ENCODE data around the gene MYH10.

MYH10 gene

DNA sequence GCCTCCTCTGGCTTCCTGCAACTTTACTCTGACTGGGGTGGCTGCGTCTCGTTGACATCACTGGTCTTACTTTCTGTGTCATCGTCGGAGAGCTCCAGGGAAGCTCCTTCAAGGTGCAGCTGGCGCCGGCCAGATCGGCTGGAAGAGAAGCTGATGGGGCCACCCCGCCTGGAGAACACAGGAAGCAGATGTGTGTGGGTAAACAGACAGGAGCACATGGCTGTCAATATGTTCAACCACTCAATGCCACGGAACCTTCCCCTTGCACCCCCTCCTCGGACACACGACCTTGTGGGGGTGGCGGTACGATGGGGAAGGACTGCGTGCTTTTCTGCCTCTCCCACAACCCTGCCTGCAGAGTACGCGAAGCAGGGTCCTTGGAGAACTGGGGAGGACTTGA is 154.7 kb downstream of the MYH10 start:
- no peak for DNase-seq (ENCODE audit: low read depth in 1 of 2, low spot score in 1 of 2)

DNA sequence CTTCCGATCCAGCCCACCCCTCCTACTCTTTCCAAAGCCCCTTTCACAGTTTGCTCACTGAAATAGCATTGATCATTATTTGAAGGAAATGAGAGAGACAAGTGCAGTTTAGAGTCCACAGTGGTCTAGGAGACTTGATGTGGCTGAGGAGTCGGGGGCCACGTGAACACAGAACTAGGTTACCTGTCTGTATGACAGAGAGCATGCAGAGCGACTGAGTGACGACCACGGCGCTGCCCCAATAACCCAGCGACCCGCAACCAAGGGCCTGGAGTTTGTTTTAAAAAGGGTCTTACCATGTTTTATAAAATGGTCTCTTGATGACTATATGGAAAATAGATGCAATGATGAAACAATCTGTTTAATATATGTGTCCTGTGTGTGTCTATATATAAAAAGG is 155.3 kb downstream of the MYH10 start:
- no peak for DNase-seq (ENCODE audit: low read depth in 1 of 2, low spot score in 1 of 2)

DNA sequence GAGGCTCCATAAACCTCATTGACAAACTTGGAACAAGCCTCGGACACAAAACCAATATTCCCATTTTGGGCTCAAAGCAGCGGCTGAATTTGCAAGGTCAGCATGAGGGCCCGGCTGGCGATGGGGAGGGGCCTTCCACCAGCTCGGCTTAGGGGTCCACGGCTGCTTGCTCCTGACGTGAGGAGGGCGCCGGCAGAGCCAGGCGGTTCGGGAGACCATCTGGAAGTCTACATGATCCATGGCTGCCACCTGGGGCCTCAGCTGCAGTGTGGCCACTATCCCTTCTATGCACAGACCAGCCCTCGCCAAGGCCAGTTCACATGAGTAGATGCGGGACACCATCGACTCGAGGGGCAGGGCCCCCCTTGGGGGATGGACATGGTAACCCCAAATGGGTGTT is 155.7 kb downstream of the MYH10 start:
- no peak for DNase-seq (ENCODE audit: low read depth in 1 of 2, low spot score in 1 of 2)

DNA sequence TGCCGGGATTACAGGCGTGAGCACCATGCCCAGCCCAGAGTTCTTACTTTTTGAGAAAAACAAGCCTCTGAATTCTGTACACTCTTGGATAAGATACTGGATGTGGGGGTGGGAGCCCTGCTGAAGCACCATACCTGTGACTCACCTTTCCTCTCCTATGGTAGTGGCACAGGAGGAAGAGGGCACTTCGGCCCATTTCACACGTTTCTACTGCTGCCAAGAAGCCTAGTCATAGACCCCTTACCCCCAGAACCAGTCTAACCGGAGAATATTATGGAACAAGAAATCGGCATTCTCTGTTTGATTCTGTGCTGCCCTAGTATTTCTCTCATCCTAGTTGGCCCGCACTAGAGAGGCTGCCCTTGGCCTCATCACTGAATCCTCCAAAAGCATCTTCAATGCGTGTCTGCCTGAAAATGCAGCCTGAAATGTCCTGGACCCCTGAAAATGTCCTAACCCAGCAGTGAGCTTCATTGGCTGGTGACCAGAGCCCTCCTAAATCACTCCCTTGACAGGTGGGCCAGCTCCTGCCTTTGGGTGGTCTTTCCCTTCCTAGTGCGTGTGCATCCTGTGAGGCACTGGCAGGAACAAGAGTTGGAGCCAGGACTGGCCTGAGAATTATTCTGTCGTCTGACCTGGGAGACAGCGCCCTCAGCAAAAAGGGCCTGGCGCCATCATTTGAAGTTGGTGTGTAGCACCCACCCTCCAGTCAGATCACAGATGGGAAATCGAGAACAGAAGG is 156.9 kb downstream of the MYH10 start:
- DNase-seq (ENCODE audit: low read depth in 1 of 2, low spot score in 1 of 2), result no peak

DNA sequence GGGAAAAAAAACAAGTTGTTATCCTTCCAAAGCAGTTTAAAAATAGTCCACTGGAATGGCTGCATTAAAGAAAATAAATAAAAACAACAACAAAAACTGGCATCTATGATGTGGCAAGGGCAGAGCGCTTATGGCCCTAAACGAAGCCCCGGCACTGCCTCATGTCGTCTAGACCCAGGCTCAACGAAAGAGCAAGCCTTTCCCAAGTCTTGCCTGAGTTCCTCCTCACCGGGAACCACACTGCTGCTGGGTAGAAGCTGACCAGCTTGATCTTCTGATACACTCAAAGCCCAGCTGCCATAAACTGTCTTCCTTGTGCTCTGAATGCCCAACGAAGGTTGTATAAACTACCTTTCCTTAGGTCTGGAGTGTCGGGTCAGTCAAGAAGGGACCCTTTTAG is 157.9 kb downstream of the MYH10 start:
- DNase-seq (ENCODE audit: low read depth in 1 of 2, low spot score in 1 of 2), result no peak

DNA sequence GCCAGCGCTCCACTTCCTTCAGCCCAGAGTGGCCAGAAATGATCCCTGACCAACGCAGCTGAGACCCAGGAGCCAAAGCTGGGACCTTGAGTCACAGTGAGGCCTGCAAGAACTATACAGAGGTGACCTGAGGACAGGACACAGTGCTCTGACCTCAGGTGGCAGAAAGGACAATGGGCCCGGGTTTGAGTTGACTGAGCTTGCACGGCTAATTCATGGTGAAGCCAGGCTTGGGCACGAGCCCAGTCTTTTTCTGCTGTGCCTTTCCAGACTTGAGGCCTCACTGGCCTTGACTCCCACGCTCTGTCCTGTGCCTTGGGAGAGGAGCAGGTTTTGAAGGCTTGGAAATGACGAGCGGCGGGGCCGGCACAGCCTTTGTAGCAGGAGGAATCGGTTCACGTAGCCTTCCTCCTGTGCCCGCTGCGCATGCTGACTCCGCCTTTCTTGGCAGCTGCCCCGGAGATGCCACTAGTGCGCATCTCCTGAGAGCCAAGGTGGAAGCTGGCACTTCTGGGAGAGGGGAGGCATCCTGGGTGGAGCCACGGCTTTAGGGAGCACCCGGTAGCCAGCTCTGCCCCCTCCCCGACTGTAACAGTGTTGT is 160.0 kb downstream of the MYH10 start:
- no peak for DNase-seq (ENCODE audit: low read depth in 1 of 2, low spot score in 1 of 2)

DNA sequence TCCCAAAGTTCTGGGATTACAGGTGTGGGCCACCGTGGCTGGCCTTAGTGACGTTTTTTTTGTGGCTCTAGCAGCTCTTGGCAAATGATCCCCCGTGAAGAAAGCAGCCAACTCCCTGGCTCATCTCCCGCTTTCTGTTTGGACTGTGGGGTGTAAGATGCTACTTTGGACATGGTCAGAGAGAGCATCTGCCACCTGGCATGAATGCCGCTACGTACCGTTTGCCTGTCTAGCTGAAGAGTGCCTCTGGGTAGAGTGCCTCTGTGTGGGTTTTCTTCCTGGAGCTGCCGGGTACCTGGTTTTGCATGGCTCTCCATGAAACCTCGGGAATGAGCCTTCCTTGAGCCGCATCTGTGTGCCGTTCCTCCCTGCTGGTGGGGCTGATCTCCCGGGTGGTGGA is 160.6 kb downstream of the MYH10 start:
- no peak for DNase-seq (ENCODE audit: low read depth in 1 of 2, low spot score in 1 of 2)

DNA sequence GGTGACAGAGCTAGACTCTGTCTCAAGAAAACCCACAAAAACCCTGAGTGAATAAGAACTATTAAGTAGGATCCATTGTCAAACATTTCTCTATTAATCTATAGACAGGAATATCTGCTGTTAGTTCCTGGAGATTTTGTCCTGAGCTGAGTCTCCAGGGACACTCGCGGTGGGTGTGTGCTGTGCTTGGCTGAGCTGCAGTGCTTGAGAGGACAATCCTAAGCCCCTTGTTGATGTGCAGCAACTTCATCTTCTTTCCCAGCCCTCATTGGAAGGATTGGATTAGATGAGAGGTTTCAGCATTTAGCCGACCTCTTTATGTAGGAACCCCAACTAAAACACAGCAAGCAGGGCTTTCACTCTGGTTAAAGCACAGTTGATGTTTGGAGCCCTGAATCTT is 161.5 kb downstream of the MYH10 start:
- DNase-seq (ENCODE audit: low read depth in 1 of 2, low spot score in 1 of 2), result no peak

DNA sequence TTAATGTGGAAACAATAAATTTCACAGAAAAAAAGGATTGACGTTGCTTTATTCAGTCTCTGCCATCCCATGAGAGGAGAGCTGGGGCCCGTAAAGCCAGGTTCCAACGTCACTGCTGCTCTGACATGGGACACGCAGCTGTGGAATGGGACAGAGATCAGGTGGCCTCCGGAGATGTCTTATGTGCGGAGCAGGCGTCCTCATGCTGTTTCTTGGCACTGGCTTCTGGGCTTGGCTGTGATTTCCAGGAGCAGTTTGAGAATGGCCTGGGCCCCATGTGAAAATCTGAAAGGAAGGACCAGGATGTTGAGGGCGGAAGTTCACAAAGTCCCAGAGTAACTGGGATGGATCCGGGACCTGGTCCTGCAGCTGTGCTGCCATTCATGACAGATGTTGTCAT is 162.4 kb downstream of the MYH10 start:
- DNase-seq (ENCODE audit: low read depth in 1 of 2, low spot score in 1 of 2), result no peak

DNA sequence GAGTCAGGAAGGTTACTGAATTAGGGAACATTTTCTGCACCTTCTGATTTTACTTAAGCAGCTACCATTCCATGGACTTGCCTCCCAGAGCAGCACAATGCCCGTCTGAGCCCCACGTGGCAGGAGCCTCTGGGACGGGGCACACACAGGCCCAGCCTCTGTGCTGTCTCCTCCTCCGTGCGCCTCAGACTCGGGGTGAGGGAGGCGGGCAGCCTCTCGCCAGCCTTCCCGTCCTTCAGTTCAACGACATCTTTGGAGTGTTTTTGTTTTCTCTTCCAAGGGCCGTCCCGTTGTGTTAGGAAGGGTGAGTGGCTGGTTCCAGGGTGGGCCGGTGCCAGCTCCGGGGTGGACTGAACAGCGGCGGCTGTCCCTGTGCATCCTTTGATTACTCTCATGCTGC is 163.0 kb downstream of the MYH10 start:
- no peak for DNase-seq (ENCODE audit: low read depth in 1 of 2, low spot score in 1 of 2)

DNA sequence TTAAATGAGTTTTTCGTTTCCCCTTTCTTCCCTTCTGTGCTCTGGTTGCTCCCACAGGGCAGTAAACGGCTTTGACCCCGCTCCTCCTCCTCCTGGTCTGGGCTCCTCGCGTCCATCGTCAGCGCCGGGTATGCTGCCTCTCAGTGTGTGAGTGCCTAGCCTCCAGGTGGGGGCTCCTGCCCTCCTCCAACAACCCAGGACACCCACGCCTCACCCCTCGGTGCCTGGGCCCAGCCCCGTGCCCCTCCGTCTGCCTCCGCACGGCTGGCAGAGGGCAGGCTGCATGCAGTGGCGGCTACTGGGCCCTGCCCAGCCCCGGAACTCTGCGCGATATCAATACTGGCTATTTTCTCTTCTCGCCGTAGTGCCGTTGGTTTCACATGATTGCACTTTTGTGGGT is 163.7 kb downstream of the MYH10 start:
- DNase-seq (ENCODE audit: low read depth in 1 of 2, low spot score in 1 of 2), result no peak

DNA sequence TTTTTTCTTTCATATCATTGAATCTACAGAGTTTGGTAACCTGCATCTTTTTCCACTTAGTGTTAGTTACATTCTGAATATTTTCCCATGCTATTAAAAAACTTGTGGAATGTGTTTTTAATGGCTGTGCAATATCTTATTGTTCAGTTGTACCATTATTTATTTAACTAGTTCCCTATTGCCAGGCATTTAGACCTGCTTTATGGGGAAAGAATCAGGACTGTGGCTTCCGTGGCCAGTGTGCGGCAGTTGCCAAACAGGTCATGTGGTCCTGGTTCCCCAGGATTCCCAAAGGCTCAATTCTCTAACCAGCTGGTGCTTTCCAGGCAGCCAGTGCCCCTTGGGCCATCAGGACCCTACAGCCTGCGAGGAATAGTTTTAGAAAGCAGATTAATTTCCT is 164.1 kb downstream of the MYH10 start:
- no peak for DNase-seq (ENCODE audit: low read depth in 1 of 2, low spot score in 1 of 2)

DNA sequence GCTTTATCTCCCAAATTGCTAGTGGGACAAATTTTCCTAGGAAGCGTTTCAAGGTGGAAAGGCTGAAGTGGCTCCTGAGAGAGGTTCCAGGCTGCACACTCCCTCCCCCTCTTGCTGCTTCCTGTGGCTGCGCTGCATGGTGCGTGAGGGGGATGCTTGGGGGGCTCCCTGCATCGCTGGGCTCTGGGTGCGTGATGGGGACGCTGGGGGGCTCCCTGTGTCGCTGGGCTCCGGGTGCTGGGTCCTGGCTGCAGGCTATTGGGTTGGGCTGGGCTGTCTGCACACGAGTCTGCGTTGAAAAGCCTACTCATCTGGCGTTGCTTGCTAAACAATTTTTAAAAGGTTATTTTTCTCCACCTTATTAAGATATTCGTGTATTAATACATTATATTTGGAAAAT is 164.8 kb downstream of the MYH10 start:
- no peak for DNase-seq (ENCODE audit: low read depth in 1 of 2, low spot score in 1 of 2)

DNA sequence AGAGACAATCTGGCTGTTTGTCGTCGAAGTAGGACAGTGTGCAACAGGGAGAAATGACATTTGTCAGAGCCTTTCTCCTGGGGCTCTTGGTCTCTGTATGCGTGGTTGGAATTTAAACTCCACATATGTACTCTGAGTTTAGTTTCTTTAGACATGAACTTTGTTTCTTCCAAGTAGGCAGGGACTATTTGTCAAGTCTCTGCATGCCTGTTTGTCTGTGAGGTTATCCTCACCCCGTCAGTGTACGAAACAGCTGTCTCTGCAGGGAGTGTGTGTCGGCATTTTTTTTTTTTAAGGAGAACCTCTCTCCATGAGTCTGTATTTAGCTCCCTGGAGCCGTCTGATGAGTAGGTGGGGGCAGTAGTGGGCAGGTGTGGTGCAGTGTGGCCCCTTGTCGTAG is 165.2 kb downstream of the MYH10 start:
- DNase-seq (ENCODE audit: low read depth in 1 of 2, low spot score in 1 of 2), result no peak

DNA sequence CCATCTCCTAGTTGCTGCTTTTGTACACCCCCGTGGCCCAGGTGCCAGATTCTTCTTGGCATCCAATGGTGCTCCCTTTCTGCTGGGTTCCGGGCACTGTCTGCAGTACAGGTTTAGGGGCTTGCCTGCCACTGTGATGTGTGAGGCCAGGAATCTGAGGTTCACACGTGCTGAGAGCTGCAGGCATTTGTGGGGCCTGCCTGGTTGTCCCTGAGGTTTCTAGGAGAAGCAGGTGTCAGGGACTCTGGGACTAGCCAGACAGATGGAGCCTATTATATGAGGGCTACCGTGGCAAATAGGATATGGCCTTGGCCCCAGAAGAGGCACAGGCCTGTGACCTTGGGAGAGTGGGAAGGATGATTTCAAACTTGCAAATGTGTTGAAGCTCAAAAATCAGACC is 165.6 kb downstream of the MYH10 start:
- no peak for DNase-seq (ENCODE audit: low read depth in 1 of 2, low spot score in 1 of 2)

DNA sequence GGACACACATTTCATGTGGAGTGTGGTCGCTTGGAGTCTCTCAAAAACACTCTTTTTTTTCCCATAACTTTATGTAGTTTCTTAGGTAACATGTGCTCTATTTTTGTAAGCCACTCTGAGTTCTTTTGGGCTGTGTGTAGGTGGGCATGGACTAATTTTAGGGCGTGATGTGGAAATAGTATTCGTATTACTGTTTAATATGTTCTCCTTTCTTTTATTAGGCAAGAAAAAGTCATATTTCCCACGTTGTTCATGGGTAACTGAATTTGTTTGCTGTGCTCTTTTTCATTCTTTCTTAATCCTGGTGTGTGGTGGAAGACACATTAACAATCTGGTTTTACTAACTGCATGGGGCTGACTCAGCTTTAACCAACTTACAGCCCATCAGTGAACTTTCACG is 167.4 kb downstream of the MYH10 start:
- no peak for DNase-seq (ENCODE audit: low read depth in 1 of 2, low spot score in 1 of 2)

DNA sequence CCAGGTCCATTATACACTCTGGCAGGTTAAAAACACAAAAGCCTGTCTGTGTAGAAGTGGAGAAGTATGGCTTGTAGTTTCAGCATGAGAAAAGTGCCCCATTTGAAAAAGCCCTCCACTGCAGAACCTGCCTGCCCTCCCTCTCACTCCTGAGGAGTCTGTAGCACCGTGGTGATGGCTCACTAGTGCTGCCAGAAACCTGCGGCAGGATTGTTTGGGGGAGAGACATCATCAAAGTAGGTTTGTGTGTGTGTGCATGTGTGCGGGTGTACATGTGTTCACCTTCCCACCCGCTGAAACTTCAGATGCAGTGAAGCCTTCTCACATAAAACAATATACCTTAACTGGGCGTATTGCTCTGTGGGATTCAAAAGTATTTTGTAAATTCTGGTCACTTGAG is 168.0 kb downstream of the MYH10 start:
- DNase-seq (ENCODE audit: low read depth in 1 of 2, low spot score in 1 of 2), result no peak

DNA sequence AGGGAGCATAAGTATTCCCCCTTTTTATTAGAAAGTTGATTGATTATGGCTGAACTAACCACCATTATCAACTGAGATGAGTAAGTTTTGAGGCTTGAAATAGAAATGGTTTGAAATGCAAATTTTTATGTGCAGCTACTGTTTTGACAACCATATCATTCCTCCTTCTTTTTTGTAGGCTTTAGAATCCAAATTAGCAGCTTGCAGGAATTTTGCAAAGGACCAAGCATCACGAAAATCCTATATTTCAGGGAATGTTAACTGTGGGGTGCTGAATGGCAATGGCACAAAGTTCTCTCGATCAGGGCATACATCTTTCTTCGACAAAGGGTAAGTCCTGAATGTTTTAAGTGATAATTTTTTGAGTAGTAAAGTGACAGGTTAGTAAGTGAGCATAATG is 170.7 kb downstream of the MYH10 start:
- DNase-seq (ENCODE audit: low read depth in 1 of 2, low spot score in 1 of 2), result no peak

DNA sequence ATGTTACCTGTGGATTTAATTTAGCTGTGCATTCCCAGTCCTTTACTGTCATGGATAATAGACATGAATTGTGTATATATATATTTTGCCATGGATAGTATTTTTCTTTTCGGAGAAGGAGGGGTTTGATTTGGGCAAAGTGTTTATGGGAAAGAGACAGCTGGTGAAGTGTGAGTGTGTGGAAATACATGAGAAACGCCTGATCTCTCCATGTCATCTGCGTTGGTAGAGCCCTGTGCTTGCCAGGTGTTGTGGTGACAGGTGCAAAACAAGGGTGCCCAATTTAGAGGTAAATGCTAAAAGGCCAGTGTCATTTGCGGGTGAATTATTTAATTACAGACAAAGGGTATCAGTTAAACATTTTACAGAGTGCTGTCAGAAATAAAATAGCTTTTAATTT is 171.4 kb downstream of the MYH10 start:
- no peak for DNase-seq (ENCODE audit: low read depth in 1 of 2, low spot score in 1 of 2)

DNA sequence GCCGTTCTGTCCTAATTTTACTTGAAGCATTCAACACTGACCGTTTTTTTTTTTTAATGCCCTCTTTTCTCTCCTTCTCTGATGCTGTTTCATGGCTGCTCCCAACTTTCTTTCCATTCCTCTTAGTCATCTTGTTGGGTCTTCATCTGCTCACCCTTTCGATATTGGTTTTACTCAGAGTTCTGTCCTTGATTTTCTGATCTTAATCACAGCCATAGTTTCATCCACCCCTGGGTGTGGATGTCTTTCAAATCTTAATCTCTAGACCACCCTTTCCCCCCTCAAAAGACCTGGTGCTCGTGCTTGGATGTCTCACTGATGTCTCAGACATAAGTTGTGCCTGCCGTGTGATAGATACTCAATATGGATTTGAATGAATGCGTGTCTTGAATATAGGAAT is 172.4 kb downstream of the MYH10 start:
- no peak for DNase-seq (ENCODE audit: low read depth in 1 of 2, low spot score in 1 of 2)

DNA sequence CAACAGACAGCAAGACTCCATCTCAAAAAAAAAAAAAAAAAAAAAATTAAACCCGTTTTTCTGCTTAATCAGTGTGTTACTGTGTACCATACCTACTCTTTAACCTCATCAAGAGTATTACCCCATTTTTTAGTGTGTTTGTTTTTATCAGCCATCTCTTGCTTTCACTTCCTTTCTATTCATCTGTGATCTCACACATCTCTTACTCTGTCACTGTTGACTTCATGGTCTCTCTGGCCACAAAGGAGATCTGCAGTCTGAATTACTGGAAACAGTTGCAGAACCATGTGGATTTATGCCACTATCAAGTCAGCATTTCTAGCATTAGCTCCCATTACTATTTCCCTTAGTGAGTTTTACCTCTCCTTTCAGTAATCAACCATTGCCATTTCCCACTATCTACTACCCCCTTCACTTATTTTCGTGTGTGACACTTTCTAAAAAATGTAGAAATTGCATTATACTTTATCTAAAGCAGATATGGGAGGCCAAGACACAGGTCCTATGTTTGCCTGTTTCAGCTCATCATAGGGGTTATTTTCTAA is 174.8 kb downstream of the MYH10 start:
- DNase-seq (ENCODE audit: low read depth in 1 of 2, low spot score in 1 of 2), result no peak

DNA sequence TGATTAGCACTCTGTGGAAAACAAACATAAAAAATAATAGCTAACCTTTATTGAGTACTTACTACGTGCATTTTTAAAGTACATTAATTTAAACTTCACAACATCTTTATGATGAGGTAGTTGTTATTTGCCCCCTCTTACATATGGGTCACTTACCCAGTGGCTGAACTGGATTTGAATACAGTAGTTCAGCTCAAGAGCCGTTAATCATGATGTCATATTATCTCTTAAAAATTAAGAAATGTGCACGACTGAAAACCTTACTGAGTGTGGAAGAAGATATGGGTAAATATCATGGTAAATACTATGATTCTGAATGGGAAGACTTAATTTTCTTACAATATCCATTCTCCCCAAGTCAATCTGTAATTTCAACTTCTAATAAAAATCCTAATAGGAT is 177.2 kb downstream of the MYH10 start:
- DNase-seq (ENCODE audit: low read depth in 1 of 2, low spot score in 1 of 2), result no peak
